Kidney capillary endothelial cell (primary cell): ENCODE results near the gene POU2F2.
"Not testable (repeated sequence)": the region's sequence is repeated elsewhere in the genome, so short reads cannot be mapped to it uniquely, and the experiment has no call there.

Source experiments
- DNase-seq: peaks from one replicate; pipeline ENCODE4 v3.0.0-alpha.2; 2018; ENCODE audit warnings: low spot score

The POU2F2 gene

GRCh38 chr19:42124386-42124901 lies 7.8 kb downstream of the POU2F2 start:
- no peak for DNase-seq

GRCh38 chr19:42123765-42124164 lies 8.5 kb downstream of the POU2F2 start:
- no peak for DNase-seq

- DNase-seq, result no peak
Measured at GRCh38 chr19:42122691-42123607, 9.3 kb downstream of the POU2F2 start.

DNA sequence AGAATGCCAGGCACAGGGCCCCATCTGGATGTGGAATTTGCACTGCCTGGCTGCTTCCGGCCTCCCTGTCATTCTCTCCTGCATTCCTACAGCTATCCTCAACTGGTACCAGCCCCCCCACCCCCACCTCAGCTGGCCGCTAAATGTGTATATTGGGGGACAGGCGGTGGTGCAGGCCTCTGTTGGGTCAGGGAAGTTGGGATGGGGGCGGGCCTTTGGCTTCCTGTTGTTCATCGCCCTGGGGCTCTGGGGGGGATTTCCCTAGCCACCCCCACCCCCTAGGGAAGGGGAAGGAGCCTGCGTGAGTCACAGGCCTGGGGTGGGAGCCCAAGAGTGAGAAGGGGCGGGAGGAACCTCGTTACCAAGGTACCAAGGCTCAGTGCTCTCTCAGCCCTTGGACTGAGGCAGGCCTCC lies 10.6 kb downstream of the POU2F2 start:
- peak; percentile 76 for DNase-seq

GRCh38 chr19:42121036-42121621 lies 11.1 kb downstream of the POU2F2 start:
- DNase-seq, result no peak

DNA sequence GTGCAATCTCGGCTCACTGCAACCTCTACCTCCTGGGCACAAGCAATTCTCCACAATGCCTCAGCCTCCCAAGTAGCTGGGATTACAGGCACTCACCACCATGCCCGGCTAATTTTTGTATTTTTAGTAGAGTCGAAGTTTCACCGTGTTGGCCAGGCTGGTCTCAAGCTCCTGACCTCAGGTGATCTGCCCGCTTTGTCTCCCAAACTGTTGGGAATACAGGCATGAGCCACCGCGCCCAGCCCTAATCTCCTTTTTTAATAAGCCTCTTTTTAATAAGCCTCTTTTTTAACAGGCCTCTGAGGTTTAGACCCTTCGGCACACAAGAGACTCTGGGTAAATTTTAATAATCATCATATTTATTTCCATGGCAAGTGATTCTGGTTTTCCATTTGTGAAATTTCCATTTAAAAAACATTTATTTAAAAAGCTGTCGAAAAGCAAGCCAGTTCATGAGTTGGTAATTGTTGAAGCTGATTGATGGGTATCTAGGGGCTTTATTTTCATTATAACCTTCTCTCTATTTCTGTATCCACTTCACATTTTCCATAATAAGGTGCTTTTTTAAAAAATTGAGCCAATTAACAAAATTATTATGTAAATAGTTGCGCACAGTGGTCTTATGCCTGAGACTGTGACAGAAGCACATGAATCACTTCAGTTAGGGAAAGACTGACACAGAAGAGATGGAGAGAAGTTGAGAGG lies 11.8 kb downstream of the POU2F2 start:
- no peak for DNase-seq

- no peak for DNase-seq
Measured at GRCh38 chr19:42117076-42117475, 15.2 kb downstream of the POU2F2 start.

- DNase-seq, result no peak
Measured at GRCh38 chr19:42116308-42117075, 15.8 kb downstream of the POU2F2 start.

DNA sequence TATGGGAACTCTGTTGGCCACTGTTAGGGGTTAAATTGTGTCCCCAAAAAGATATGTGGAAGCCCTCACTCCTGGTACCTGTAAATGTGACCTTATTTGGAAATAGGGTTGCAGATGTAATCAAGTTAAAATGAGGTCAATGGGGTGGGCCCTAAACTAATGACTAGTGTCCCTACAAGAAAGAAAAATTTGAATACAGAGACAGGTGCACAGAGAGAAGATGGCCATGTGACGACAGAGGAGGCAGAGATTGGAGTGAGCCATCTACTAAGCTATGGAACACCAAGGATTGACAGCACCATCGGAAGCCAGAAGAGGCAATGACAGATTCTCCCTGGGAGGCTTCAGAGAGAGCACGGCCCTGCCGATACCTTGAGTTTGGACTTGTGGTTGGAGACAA lies 16.5 kb downstream of the POU2F2 start:
- DNase-seq, result no peak

- DNase-seq, result no peak
Measured at GRCh38 chr19:42115219-42115618, 17.0 kb downstream of the POU2F2 start.

DNA sequence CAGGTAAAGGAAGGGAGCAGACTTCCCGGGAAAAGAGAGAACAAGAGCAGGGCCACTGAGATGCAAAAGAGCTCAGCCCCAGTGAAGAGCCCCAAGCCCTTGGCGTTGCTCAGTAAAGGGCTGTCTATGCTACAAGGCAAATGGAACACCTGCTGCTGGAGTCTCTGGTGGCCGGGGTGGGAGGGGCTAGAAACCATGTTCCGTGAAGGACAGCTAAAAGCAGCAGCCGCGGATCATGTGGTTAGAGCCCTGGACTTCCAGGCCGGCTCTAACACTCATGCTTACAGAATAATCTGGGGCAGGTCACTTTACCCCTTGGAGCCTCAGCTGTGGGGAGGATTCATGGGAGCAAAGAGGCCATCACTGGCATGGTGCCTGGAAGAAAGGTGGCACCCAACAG lies 17.8 kb downstream of the POU2F2 start:
- no peak for DNase-seq

DNA sequence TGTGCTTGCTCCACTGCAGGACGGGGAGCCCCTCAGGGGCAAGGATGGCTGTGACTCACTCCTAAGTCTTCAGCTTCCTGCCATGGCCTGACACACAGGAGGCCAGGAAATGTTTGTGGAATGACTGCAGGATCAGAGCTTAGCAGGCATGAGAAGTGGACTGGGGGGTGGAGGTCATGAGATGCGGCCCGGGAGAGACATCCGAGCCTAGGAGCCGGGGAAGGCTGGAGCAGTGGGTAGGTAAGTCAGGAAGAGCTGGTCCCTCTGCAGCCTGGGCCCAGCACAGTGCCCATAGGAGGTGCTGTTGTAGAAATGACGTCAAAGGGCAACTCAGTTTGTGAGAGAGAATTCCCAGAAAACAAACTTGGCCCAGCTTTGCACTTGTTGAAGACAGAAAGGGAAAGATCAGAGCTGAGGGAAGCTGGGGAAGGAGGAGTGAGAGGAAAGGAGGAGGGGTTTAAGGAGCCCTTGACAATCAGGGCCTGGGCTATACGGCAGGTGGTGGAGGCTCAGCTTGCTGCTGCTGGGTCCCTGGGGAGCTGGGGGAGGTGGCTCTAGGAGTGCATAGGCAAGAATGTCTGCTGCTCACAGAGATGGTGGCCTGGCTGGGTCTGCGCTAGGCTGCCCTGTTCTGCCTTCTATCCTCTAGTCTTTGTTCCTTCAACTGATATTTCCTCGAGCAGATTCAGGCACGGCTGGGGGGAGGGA lies 18.5 kb downstream of the POU2F2 start:
- peak; percentile 99 for DNase-seq

DNA sequence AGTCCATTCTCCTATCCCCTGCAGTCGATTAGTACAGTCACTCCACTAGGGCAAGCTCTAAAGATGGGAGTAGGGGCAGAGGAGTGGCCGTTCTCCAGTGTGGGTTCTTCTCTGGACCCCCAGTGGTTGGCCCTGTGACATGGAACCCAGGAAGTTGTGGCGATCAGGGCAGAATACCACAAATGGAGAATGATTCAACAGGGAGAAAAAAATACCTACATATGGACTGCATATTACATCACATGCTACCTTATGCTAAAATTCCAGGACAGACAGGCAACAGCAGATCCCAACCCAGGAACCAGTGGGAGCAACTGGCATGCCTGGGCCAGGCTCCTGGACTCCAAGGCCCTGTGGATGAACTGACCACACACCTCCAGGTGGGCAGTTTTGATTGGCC lies 20.4 kb downstream of the POU2F2 start:
- DNase-seq, result no peak

- no peak for DNase-seq
Measured at GRCh38 chr19:42111384-42111783, 20.9 kb downstream of the POU2F2 start.

DNA sequence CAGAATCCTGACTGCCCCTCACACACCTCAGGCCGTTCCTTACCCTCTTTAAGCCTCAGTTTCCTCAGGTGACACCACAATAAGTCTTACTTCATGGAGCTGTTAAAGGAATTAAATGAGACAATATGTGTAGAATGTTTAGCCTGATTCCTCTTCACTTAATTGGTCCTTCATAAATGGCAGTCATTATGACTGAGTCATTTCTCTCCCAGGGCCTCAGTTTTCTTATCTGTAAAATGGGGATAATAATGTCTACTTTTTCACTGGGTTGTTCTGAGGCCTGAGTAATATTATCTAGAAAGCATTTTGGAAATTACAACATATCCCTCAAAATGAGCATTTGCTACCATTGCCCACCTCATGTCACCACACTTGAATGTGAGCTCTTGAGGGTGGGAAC lies 21.6 kb downstream of the POU2F2 start:
- no peak for DNase-seq

GRCh38 chr19:42109896-42110295 lies 22.4 kb downstream of the POU2F2 start:
- no peak for DNase-seq

DNA sequence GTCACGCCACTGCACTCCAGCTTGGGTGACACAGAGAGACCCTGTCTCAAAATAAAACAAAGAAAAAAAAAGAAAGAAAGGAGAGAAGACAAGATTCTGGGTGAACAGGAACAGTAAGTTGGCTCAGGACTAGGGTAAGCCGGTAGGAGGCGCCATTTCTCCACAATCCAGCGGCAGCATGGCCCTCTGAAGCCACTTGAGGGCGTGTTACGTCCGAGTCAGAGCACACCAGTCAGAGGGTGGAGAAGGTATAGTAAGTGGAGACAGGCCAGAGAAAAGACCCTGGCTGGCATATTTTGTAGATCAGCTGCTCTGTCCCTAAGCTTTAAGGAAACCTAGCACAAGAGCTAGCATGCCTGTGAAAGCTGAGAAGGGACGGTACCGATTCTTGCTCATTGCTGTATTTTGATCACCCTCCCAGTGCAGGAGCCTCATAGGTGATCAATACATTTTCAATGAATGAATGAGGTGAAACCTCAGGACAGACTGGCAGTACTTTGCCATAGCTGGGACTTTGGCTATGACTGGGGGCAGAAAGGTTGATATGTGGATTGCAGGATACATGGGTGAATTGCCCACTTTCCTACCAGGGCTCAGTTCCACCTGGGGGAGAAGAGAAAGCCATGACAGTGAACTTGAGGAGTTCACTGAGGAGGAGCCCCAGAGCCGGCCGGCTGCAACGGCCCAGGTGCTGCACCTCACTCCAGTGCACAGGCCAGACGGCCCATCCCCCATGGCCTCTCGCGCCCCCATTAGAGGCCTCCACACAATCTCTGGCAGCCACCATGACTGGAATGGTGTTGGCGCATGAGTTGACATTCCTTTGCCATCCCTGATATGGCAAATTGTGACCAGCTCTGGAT lies 23.5 kb downstream of the POU2F2 start:
- peak; percentile 87 for DNase-seq

GRCh38 chr19:42105368-42105767 lies 26.9 kb downstream of the POU2F2 start:
- no peak for DNase-seq

DNA sequence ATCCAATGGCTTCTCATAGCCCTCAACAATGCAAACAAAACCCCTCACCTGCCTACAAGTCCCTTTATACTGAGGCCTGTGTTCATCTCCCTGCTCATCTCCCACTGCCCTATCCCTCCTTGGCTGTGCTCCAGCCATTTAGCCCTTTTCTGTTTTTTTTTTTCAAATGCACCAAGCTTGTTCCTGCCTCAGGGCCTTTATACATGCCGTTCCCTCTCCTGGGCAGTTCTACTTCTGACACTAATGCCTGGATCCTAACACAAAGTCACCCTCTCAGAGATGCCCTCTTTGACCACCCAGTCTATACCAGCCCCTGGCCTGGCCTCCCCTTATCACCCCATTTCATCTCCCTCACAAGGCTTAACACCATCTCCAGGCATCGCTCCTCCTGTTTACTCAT lies 29.4 kb downstream of the POU2F2 start:
- DNase-seq, result no peak

DNA sequence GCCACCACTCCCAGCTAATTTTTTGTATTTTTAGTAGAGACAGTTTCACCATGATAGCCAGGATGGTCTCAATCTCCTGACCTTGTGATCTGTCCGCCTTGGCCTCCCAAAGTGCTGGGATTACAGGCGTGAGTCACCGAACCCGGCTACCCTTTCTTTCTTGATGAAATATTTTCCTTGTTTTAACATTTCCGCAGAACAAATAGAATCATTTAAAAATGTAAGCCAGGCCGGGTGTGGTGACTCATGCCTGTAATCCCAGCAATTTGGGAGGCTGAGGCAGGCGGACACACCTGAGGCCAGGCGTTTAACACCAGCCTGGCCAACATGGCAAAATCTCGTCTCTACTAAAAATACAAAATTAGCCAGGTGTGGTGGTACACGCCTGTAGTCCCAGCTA lies 32.0 kb downstream of the POU2F2 start:
- not testable (repeated sequence) for DNase-seq
